Ishikawa (cell line): ENCODE data around the gene RAB7B.

Experiments
- CEBPB ChIP-seq: IDR thresholded peaks from 2 replicates; pipeline ENCODE4 v1.6.1; 2012
- EGR1 ChIP-seq: IDR thresholded peaks from 2 replicates; pipeline ENCODE4 v1.6.1; 2012
- FOXM1 ChIP-seq: IDR thresholded peaks from 2 replicates; pipeline ENCODE4 v1.6.1; 2012; ENCODE audit warnings: low read depth, borderline replicate concordance
- RAD21 ChIP-seq: IDR thresholded peaks from 2 replicates; pipeline ENCODE4 v1.6.1; 2012; ENCODE audit warnings: low read depth
- TEAD4 ChIP-seq: IDR thresholded peaks from 2 replicates; pipeline ENCODE4 v1.6.1; 2012
- YY1 ChIP-seq: IDR thresholded peaks from 2 replicates; pipeline ENCODE4 v1.6.1; 2012; ENCODE audit warnings: low read depth
- TF ChIP-seq, protein P1 (sequence below): IDR thresholded peaks from 2 replicates; pipeline ENCODE4 v1.6.1; 2012

GRCh38 chr1:205973377-205974232 lies 29.6 kb downstream of the RAB7B start:
- TF ChIP-seq, protein P1, sequence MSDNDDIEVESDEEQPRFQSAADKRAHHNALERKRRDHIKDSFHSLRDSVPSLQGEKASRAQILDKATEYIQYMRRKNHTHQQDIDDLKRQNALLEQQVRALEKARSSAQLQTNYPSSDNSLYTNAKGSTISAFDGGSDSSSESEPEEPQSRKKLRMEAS = no peak
- TF ChIP-seq FOXM1 = no peak
- TF ChIP-seq EGR1 = no peak
- no peak for TF ChIP-seq TEAD4
- no peak for TF ChIP-seq YY1
- no peak for TF ChIP-seq RAD21
- no peak for TF ChIP-seq CEBPB
